A549 (cell line): ENCODE measurements around the gene APBA1. TPM values are rescaled to one million over a fixed set of nuclear protein-coding genes. Genes with fewer than 3 reads are reported as not detected.

ENCODE experiments used
- ATAC-seq, 2 experiments: fragments of 200-7000 bp in 1 of 2; fragments of >200 bp in 1 of 2; cut with Nextera tagmentation in 1 of 2; cut with Tn5 transposase in 1 of 2; 3 replicates each; pipeline versions ENCODE4 v1.8.0 to v1.9.1; 2018 to 2020; ENCODE audit warnings: mild to moderate bottlenecking in 1 of 2, moderate library complexity in 1 of 2
- CTCF ChIA-PET: fragments of 300-600 bp; sonication (Branson Sonifier 250); formaldehyde crosslinking; extraction: SDS; loops from one replicate; lab custom pipeline; 2021; ENCODE audit warnings: antibody characterized with exemption, inconsistent platforms; lab: Yijun Ruan, JAX
- POLR2A ChIA-PET: fragments of 350-600 bp; formaldehyde crosslinking; extraction: SDS; loops from one replicate; lab custom pipeline; 2021; ENCODE audit warnings: antibody characterized with exemption, inconsistent platforms; lab: Yijun Ruan, JAX
- DNase-seq, 2 experiments: peaks; one replicate each; pipeline versions ENCODE4 v3.0.0 to v3.0.0-alpha.2; 2011 to 2016; ENCODE audit warnings: low read depth in 1 of 2, low spot score in 1 of 2
- FAIRE-seq: peaks from 2 replicates; lab custom pipeline; 2011; peaks lifted over from hg19 to GRCh38; lab: Jason Lieb, UNC
- H3K27ac ChIP-seq, 2 experiments: fragments of >200 bp; sonication (Bioruptor Twin); formaldehyde crosslinking; 3 replicates each; pipeline ENCODE4 v1.5.1; 2016 to 2017
- H3K4me1 ChIP-seq: fragments of >200 bp; sonication (Bioruptor Twin); formaldehyde crosslinking; 3 replicates; pipeline ENCODE4 v1.6.1; 2016
- H3K4me2 ChIP-seq: fragments of >200 bp; sonication (Bioruptor Twin); formaldehyde crosslinking; 3 replicates; pipeline ENCODE4 v1.6.1; 2016
- H3K4me3 ChIP-seq: fragments of >200 bp; sonication (Bioruptor Twin); formaldehyde crosslinking; 3 replicates; pipeline ENCODE4 v1.5.1; 2016
- H3K9me3 ChIP-seq: fragments of >200 bp; sonication (Bioruptor Twin); formaldehyde crosslinking; 3 replicates; pipeline ENCODE4 v1.6.1; 2016
- CBX2 ChIP-seq: fragments of 200-600 bp; sonication (generic); IDR thresholded peaks from 2 replicates; pipeline ENCODE4 v1.6.1; 2016; ENCODE audit warnings: low read depth, mild to moderate bottlenecking, borderline replicate concordance
- ESRRA ChIP-seq: fragments of 150-350 bp; IDR thresholded peaks from 2 replicates; pipeline ENCODE4 v1.6.1; 2014; ENCODE audit warnings: mild to moderate bottlenecking, low read length, borderline replicate concordance
- HOXA7 ChIP-seq: fragments of 250-450 bp; sonication (Bioruptor Pico); IDR thresholded peaks from 2 replicates; pipeline ENCODE4 v1.5.0; 2020; ENCODE audit warnings: mild to moderate bottlenecking, moderate library complexity
- HOXB13 ChIP-seq: fragments of 250-450 bp; sonication (Bioruptor Pico); IDR thresholded peaks from 2 replicates; pipeline ENCODE4 v1.5.0; 2020; ENCODE audit warnings: low read depth, mild to moderate bottlenecking, moderate library complexity
- JUNB ChIP-seq: fragments of >200 bp; sonication (Bioruptor Twin); formaldehyde crosslinking; IDR thresholded peaks from 2 replicates; pipeline ENCODE4 v1.6.1; 2016
- KDM1A ChIP-seq: fragments of 200-600 bp; sonication (generic); IDR thresholded peaks from 2 replicates; pipeline ENCODE4 v1.6.1; 2016; ENCODE audit warnings: low read depth, mild to moderate bottlenecking
- MAFK ChIP-seq: fragments of 450-650 bp; IDR thresholded peaks from 2 replicates; pipeline ENCODE4 v1.6.1; 2014; ENCODE audit not compliant: partially characterized antibody
- MAZ ChIP-seq: fragments of 150-350 bp; IDR thresholded peaks from 2 replicates; pipeline ENCODE4 v1.6.1; 2014; ENCODE audit warnings: antibody characterized with exemption, low read depth, low read length, borderline replicate concordance
- MYC ChIP-seq: IDR thresholded peaks from 2 replicates; pipeline ENCODE4 v1.6.1; 2012; ENCODE audit warnings: mild to moderate bottlenecking, inconsistent platforms, low read length, improper control_type of control experiment, borderline replicate concordance
- NFE2L2 ChIP-seq: fragments of 150-350 bp; conservative IDR thresholded peaks from 2 replicates; pipeline ENCODE4 v1.6.1; 2014; ENCODE audit warnings: low read length
- PHF8 ChIP-seq: fragments of 200-600 bp; sonication (generic); IDR thresholded peaks from 2 replicates; pipeline ENCODE4 v1.6.1; 2016; ENCODE audit warnings: low read depth, mild to moderate bottlenecking, antibody characterized with exemption, moderate library complexity, borderline replicate concordance
- POLR2A ChIP-seq: IDR thresholded peaks from 2 replicates; pipeline ENCODE4 v1.6.1; 2012; ENCODE audit warnings: mild to moderate bottlenecking, low read length
- RCOR1 ChIP-seq: fragments of 150-350 bp; IDR thresholded peaks from 2 replicates; pipeline ENCODE4 v1.6.1; 2014; ENCODE audit warnings: antibody characterized with exemption, low read length, low read depth
- RFX5 ChIP-seq: fragments of 450-650 bp; IDR thresholded peaks from 2 replicates; pipeline ENCODE4 v1.7.1; 2014; ENCODE audit warnings: antibody characterized with exemption, mild to moderate bottlenecking, moderate library complexity
- TFCP2L1 ChIP-seq: fragments of 250-450 bp; sonication (Bioruptor Pico); IDR thresholded peaks from 2 replicates; pipeline ENCODE4 v1.5.0; 2021; ENCODE audit warnings: mild to moderate bottlenecking
- ZNF302 ChIP-seq: fragments of 250-450 bp; sonication (Bioruptor Pico); IDR thresholded peaks from 2 replicates; pipeline ENCODE4 v1.9.0; 2021; ENCODE audit warnings: inconsistent platforms, mild to moderate bottlenecking, moderate library complexity
- ZSCAN20 ChIP-seq: fragments of 250-450 bp; sonication (Bioruptor Pico); IDR thresholded peaks from 2 replicates; pipeline ENCODE4 v1.8.0; 2022; ENCODE audit warnings: mild to moderate bottlenecking, moderate library complexity
- WGBS: methylation state at CpG from one replicate; pipeline ENCODE4 v1.1.6; 2017; ENCODE audit errors: missing lambda C conversion rate; 5-methylcytosine and 5-hydroxymethylcytosine counted together
- polyA plus RNA-seq, 4 experiments: library from polyadenylated mRNA; depleted of rRNA in 3 of 4; stranded (reverse); fragments of >200 nt; fragmentation: RNase III in 1 of 4; extraction: RNeasy Plus Mini Kit Qiagen cat#74134 plus additional on column Dnase treatment in 1 of 4; gene quantifications; 2 replicates in 3 of 4; 3 replicates in 1 of 4; pipeline ENCODE4 v1.2.3, GENCODE V29; 2011 to 2017
- TF ChIP-seq, protein P1 (sequence below): fragments of 250-450 bp; sonication (Bioruptor Pico); IDR thresholded peaks from 2 replicates; pipeline ENCODE4 v1.5.0; 2021; ENCODE audit warnings: mild to moderate bottlenecking, moderate library complexity, borderline replicate concordance
- TF ChIP-seq, protein P2 (sequence below): fragments of 200-600 bp; sonication (generic); IDR thresholded peaks from 2 replicates; pipeline ENCODE4 v1.6.1; 2016; ENCODE audit warnings: antibody characterized with exemption, mild to moderate bottlenecking, moderate library complexity
- TF ChIP-seq, protein P3 (sequence below): fragments of >200 bp; sonication (Bioruptor Twin); formaldehyde crosslinking; IDR thresholded peaks from 2 replicates; pipeline ENCODE4 v1.6.1; 2016
- TF ChIP-seq, protein P4 (sequence below): IDR thresholded peaks from 2 replicates; pipeline ENCODE4 v1.6.1; 2012; ENCODE audit warnings: low read depth, borderline replicate concordance
- TF ChIP-seq, protein P5 (sequence below): fragments of 450-650 bp; IDR thresholded peaks from 2 replicates; pipeline ENCODE4 v1.6.1; 2014; ENCODE audit warnings: antibody characterized with exemption
- TF ChIP-seq, protein P6 (sequence below): IDR thresholded peaks from 2 replicates; pipeline ENCODE4 v1.6.1; 2012

Gene APBA1
- polyA plus RNA-seq, 2 of the 4 experiments (the other 2 are of a cell fraction): 0.22 to 1.6 TPM

DNA sequence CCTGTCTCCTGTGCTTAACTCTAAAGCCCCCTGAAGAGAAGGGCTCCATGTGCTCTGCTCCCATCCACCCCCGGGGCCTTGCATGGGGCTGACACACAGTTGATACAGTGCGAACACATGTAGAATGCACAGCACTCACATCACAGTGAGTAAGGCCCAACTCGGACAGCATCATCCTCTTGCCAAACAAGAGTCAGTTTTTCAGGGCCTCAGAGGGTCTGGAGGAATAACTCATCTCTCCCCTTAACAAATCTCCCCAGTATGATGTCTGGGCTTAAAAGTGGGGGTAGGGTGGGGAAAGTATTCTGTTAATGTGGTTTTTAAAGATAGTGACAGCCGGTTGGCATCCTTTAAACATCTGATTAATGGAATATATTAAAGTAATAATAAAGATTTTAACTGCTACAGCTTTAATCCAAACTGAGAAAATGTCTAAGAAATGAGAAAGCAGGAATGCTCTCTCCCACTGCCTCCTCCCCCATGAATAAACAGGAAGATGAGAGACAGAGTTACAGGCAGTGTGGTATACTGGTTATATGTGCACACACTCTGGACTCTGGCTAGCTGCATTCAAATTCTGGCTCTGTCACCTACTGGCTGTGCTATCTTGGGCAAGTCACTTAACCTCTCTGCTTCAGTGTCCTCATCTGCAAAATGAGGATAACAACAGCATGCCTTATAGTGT lies 22.5 kb downstream of the APBA1 start:
- TF ChIP-seq HOXB13 (CRISPR knock-in tag): no peak
- TF ChIP-seq, protein P1, sequence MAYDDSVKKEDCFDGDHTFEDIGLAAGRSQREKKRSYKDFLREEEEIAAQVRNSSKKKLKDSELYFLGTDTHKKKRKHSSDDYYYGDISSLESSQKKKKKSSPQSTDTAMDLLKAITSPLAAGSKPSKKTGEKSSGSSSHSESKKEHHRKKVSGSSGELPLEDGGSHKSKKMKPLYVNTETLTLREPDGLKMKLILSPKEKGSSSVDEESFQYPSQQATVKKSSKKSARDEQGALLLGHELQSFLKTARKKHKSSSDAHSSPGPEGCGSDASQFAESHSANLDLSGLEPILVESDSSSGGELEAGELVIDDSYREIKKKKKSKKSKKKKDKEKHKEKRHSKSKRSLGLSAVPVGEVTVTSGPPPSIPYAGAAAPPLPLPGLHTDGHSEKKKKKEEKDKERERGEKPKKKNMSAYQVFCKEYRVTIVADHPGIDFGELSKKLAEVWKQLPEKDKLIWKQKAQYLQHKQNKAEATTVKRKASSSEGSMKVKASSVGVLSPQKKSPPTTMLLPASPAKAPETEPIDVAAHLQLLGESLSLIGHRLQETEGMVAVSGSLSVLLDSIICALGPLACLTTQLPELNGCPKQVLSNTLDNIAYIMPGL (CRISPR knock-in tag): no peak
- no peak for TF ChIP-seq RFX5
- TF ChIP-seq ZSCAN20 (CRISPR knock-in tag): no peak
- TF ChIP-seq TFCP2L1 (CRISPR knock-in tag): no peak
- no peak for TF ChIP-seq JUNB
- TF ChIP-seq ZNF302 (CRISPR knock-in tag): no peak
- TF ChIP-seq, all 56 proteins: peak for 0
- H3K4me3 ChIP-seq: no peak overlapping the region
- DNase-seq: no peak
- WGBS: 4% methylated on average over 3 of the region's 4 CpGs
- POLR2A ChIA-PET: no interaction called here
- ATAC-seq: no peak
- H3K27ac ChIP-seq: no peak overlapping the region
- H3K4me2 ChIP-seq: no peak overlapping the region
- no peak for FAIRE-seq
- H3K4me1 ChIP-seq: no peaks in the 10 kb centered on the region
- no peaks in the 10 kb centered on the region for H3K9me3 ChIP-seq
- CTCF ChIA-PET: no interaction called here

DNA sequence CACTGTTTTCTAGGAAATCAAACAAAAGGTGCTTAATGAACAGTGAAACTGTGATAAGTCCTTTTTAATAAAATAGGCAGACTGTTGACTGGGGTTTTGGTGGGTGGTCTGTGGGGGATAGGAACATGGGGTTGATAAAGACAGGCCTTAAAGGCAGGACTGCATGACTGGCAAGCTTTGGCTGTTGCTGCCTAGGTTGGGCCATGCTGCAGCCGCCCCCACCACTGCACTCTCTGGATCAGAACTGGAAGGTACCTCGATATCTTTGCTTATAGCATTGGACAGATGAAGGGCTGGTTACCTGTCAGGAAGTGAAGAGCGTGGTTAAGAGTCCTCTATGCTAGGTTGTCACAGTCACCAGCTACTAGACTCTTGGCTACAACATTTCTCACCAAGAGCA lies 24.4 kb downstream of the APBA1 start:
- CTCF ChIA-PET: interaction anchor here (1.0 kb wide), 1 partner anchor 226 kb away, joined by 3 read pairs; no protein-coding TSS in a partner anchor
- 4% methylated on average over 3 of the region's 3 CpGs for WGBS
- no peak overlapping the region for H3K27ac ChIP-seq
- ATAC-seq (no peak), DNase-seq (no peak), FAIRE-seq (no peak)
- H3K4me3 ChIP-seq: no peak overlapping the region
- TF ChIP-seq HOXA7 (CRISPR knock-in tag) (no peak), PHF8 (no peak), CBX2 (no peak), MYC (no peak), MAFK (no peak), POLR2A (no peak), RCOR1 (no peak), TFCP2L1 (CRISPR knock-in tag) (no peak), KDM1A (no peak), NFE2L2 (no peak), ESRRA (no peak)
- TF ChIP-seq, protein P2, sequence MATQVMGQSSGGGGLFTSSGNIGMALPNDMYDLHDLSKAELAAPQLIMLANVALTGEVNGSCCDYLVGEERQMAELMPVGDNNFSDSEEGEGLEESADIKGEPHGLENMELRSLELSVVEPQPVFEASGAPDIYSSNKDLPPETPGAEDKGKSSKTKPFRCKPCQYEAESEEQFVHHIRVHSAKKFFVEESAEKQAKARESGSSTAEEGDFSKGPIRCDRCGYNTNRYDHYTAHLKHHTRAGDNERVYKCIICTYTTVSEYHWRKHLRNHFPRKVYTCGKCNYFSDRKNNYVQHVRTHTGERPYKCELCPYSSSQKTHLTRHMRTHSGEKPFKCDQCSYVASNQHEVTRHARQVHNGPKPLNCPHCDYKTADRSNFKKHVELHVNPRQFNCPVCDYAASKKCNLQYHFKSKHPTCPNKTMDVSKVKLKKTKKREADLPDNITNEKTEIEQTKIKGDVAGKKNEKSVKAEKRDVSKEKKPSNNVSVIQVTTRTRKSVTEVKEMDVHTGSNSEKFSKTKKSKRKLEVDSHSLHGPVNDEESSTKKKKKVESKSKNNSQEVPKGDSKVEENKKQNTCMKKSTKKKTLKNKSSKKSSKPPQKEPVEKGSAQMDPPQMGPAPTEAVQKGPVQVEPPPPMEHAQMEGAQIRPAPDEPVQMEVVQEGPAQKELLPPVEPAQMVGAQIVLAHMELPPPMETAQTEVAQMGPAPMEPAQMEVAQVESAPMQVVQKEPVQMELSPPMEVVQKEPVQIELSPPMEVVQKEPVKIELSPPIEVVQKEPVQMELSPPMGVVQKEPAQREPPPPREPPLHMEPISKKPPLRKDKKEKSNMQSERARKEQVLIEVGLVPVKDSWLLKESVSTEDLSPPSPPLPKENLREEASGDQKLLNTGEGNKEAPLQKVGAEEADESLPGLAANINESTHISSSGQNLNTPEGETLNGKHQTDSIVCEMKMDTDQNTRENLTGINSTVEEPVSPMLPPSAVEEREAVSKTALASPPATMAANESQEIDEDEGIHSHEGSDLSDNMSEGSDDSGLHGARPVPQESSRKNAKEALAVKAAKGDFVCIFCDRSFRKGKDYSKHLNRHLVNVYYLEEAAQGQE: no peak
- H3K4me2 ChIP-seq: no peak overlapping the region
- POLR2A ChIA-PET: no interaction called here
- H3K4me1 ChIP-seq: no peaks in the 10 kb centered on the region
- no peaks in the 10 kb centered on the region for H3K9me3 ChIP-seq

DNA sequence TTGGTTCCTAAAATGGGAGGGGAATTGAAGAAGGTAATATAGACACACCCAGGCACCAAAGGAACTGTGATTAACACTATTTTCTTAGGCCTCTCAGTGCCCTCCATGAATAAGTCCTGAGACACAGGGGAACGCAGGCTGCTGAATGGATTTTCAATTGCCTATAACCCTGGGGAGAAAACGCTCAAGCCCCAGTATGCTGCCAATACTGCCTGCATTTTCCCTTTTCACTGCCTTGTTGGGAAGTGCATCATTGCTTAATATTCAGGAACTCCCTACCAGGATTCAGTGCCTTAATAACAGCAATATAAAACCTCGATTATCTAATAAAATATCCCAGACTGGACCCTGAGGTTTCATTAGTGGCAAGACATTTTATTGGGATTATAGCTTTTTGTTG lies 25.4 kb downstream of the APBA1 start:
- no peak for DNase-seq

More for the DNA sequence above, 25.4 kb downstream of the APBA1 start:
- FAIRE-seq: no peak
- WGBS: 20% methylated on average over 3 of the region's 3 CpGs
- TF ChIP-seq, protein P3, sequence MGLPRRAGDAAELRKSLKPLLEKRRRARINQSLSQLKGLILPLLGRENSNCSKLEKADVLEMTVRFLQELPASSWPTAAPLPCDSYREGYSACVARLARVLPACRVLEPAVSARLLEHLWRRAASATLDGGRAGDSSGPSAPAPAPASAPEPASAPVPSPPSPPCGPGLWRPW: no peak
- no peak for TF ChIP-seq MAZ
- TF ChIP-seq HOXB13 (CRISPR knock-in tag): no peak
- TF ChIP-seq, protein P4, sequence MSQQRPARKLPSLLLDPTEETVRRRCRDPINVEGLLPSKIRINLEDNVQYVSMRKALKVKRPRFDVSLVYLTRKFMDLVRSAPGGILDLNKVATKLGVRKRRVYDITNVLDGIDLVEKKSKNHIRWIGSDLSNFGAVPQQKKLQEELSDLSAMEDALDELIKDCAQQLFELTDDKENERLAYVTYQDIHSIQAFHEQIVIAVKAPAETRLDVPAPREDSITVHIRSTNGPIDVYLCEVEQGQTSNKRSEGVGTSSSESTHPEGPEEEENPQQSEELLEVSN: no peak
- no peak for TF ChIP-seq HOXA7 (CRISPR knock-in tag)
- TF ChIP-seq, protein P5, sequence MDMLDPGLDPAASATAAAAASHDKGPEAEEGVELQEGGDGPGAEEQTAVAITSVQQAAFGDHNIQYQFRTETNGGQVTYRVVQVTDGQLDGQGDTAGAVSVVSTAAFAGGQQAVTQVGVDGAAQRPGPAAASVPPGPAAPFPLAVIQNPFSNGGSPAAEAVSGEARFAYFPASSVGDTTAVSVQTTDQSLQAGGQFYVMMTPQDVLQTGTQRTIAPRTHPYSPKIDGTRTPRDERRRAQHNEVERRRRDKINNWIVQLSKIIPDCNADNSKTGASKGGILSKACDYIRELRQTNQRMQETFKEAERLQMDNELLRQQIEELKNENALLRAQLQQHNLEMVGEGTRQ: no peak
- TF ChIP-seq, protein P6, sequence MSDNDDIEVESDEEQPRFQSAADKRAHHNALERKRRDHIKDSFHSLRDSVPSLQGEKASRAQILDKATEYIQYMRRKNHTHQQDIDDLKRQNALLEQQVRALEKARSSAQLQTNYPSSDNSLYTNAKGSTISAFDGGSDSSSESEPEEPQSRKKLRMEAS: no peak
- no peak for TF ChIP-seq PHF8
- Histone ChIP-seq H3K27ac (no peak overlapping the region), H3K4me1 (no peaks in the 10 kb centered on the region), H3K4me2 (no peak overlapping the region), H3K4me3 (no peak overlapping the region), H3K9me3 (no peaks in the 10 kb centered on the region)
- ATAC-seq: no peak
- ChIA-PET POLR2A (no interaction called here), CTCF (interaction anchor here (1.0 kb wide), 1 partner anchor 225 kb away, joined by 3 read pairs; no protein-coding TSS in a partner anchor)
